SH-SY5Y (cell line): Measurements from ENCODE around the gene AKAP9.

Experiments
- GATA2 ChIP-seq: IDR thresholded peaks from 2 replicates; pipeline ENCODE4 v1.6.1; 2011; ENCODE audit warnings: mild to moderate bottlenecking, low read depth, low read length
- GATA3 ChIP-seq: IDR thresholded peaks from 2 replicates; pipeline ENCODE4 v1.6.1; 2011; ENCODE audit warnings: low read depth, mild to moderate bottlenecking, low read length, moderate library complexity

DNA sequence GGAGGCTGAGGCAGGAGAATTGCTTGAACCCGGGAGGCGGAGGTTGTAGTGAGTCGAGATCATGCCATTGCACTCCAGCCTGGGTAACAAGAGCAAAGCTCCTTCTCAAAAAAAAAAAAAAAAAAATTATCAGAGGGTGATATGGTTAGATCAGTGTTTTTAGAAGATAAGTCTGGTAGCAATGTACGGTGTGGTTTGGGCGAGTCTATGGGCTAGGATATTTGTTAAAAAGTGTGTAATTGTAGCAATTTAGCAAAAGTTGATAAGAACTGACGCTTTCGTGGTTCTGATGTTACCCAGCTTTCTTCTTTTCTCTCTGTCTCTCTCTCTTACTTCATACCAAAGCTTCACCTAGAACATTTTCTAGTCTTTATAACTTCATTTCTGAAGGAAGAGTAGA lies 200.5 kb downstream of the AKAP9 start:
- TF ChIP-seq GATA2 (no peak), GATA3 (no peak)
